HepG2 (cell line): ENCODE data around the gene IQCN. TPM values are rescaled to one million over a fixed set of nuclear protein-coding genes. Genes with fewer than 3 reads are reported as not detected.

Experiments used
- BRCA1 ChIP-seq: sonication (generic); formaldehyde crosslinking; IDR thresholded peaks from 2 replicates; pipeline ENCODE4 v1.4.0; 2020; ENCODE audit warnings: missing genetic modification reagents
- ETV6 ChIP-seq: sonication (generic); formaldehyde crosslinking; conservative IDR thresholded peaks from 2 replicates; pipeline ENCODE4 v1.4.0; 2020; ENCODE audit warnings: missing genetic modification reagents
- ISL2 ChIP-seq: sonication (generic); formaldehyde crosslinking; IDR thresholded peaks from 2 replicates; pipeline ENCODE4 v1.5.0; 2020; ENCODE audit warnings: missing genetic modification reagents
- ISX ChIP-seq: sonication (generic); formaldehyde crosslinking; conservative IDR thresholded peaks from 2 replicates; pipeline ENCODE4 v1.5.0; 2020; ENCODE audit warnings: missing genetic modification reagents
- JUN ChIP-seq: sonication (generic); formaldehyde crosslinking; IDR thresholded peaks from 2 replicates; pipeline ENCODE4 v1.4.0; 2020; ENCODE audit warnings: mild to moderate bottlenecking, missing genetic modification reagents
- MED8 ChIP-seq: sonication (generic); formaldehyde crosslinking; IDR thresholded peaks from 2 replicates; pipeline ENCODE4 v1.8.1; 2023; ENCODE audit warnings: mild to moderate bottlenecking, missing genetic modification reagents; ENCODE audit not compliant: insufficient replicate concordance
- MYC ChIP-seq: sonication (generic); formaldehyde crosslinking; IDR thresholded peaks from 2 replicates; pipeline ENCODE4 v1.9.0; 2021; ENCODE audit warnings: missing genetic modification reagents, borderline replicate concordance
- NFIB ChIP-seq: sonication (generic); formaldehyde crosslinking; IDR thresholded peaks from 2 replicates; pipeline ENCODE4 v1.9.0; 2021; ENCODE audit warnings: missing genetic modification reagents, mild to moderate bottlenecking, borderline replicate concordance
- NFKBIZ ChIP-seq: IDR thresholded peaks from 2 replicates; pipeline ENCODE4 v1.6.1; 2018; ENCODE audit warnings: missing genetic modification reagents, missing compliant biosample characterization
- RELA ChIP-seq: sonication (generic); formaldehyde crosslinking; IDR thresholded peaks from 2 replicates; pipeline ENCODE4 v1.4.0; 2020; ENCODE audit warnings: missing genetic modification reagents
- SSRP1 ChIP-seq: IDR thresholded peaks from 2 replicates; pipeline ENCODE4 v1.6.1; 2016; ENCODE audit warnings: control low read depth
- SYNCRIP ChIP-seq: fragments of 200-400 bp; formaldehyde crosslinking; IDR thresholded peaks from 2 replicates; pipeline ENCODE4 v1.6.1; 2018; ENCODE audit warnings: mild to moderate bottlenecking, low read depth, low read length; ENCODE audit not compliant: insufficient read depth
- THYN1 ChIP-seq: sonication (generic); formaldehyde crosslinking; IDR thresholded peaks from 2 replicates; pipeline ENCODE4 v1.8.1; 2023; ENCODE audit warnings: low read depth, mild to moderate bottlenecking, moderate library complexity, missing genetic modification reagents, borderline replicate concordance
- TMF1 ChIP-seq: sonication (generic); formaldehyde crosslinking; IDR thresholded peaks from 2 replicates; pipeline ENCODE4 v1.8.1; 2022; ENCODE audit warnings: low read depth, missing genetic modification reagents
- ZBTB2 ChIP-seq: sonication (generic); formaldehyde crosslinking; IDR thresholded peaks from 2 replicates; pipeline ENCODE4 v1.8.0; 2022; ENCODE audit warnings: low read depth, missing genetic modification reagents
- ZC3H13 ChIP-seq: sonication (generic); formaldehyde crosslinking; IDR thresholded peaks from 2 replicates; pipeline ENCODE4 v1.8.1; 2023; ENCODE audit warnings: mild to moderate bottlenecking, missing genetic modification reagents, moderate library complexity
- ZNF224 ChIP-seq: sonication (generic); formaldehyde crosslinking; IDR thresholded peaks from 2 replicates; pipeline ENCODE4 v1.5.0; 2020; ENCODE audit warnings: mild to moderate bottlenecking, missing genetic modification reagents
- ZNF232 ChIP-seq: sonication (generic); formaldehyde crosslinking; IDR thresholded peaks from 2 replicates; pipeline ENCODE4 v1.4.0; 2020; ENCODE audit warnings: missing genetic modification reagents, borderline replicate concordance
- ZNF24 ChIP-seq: fragments of 450-650 bp; IDR thresholded peaks from 2 replicates; pipeline ENCODE4 v1.6.1; 2017; ENCODE audit warnings: antibody characterized with exemption, mild to moderate bottlenecking
- ZNF280B ChIP-seq: sonication (generic); formaldehyde crosslinking; IDR thresholded peaks from 2 replicates; pipeline ENCODE4 v1.5.0; 2020; ENCODE audit warnings: missing genetic modification reagents, mild to moderate bottlenecking, borderline replicate concordance
- ZNF343 ChIP-seq: sonication (generic); formaldehyde crosslinking; IDR thresholded peaks from 2 replicates; pipeline ENCODE4 v1.4.0; 2020; ENCODE audit warnings: mild to moderate bottlenecking, missing genetic modification reagents
- ZNF354B ChIP-seq: sonication (generic); formaldehyde crosslinking; IDR thresholded peaks from 2 replicates; pipeline ENCODE4 v1.8.0; 2022; ENCODE audit warnings: mild to moderate bottlenecking, missing genetic modification reagents
- ZNF446 ChIP-seq: sonication (generic); formaldehyde crosslinking; IDR thresholded peaks from 2 replicates; pipeline ENCODE4 v1.5.0; 2020; ENCODE audit warnings: mild to moderate bottlenecking, missing genetic modification reagents
- ZNF451 ChIP-seq: sonication (generic); formaldehyde crosslinking; IDR thresholded peaks from 2 replicates; pipeline ENCODE4 v1.5.0; 2020; ENCODE audit warnings: mild to moderate bottlenecking, missing genetic modification reagents
- ZNF569 ChIP-seq: sonication (generic); formaldehyde crosslinking; IDR thresholded peaks from 2 replicates; pipeline ENCODE4 v1.5.0; 2020; ENCODE audit warnings: mild to moderate bottlenecking, missing genetic modification reagents, moderate library complexity, borderline replicate concordance
- ZNF574 ChIP-seq: sonication (generic); formaldehyde crosslinking; IDR thresholded peaks from 2 replicates; pipeline ENCODE4 v1.4.0; 2020; ENCODE audit warnings: missing genetic modification reagents
- ZNF607 ChIP-seq: sonication (generic); formaldehyde crosslinking; IDR thresholded peaks from 2 replicates; pipeline ENCODE4 v1.5.1; 2020; ENCODE audit warnings: missing genetic modification reagents, mild to moderate bottlenecking, borderline replicate concordance
- ZSCAN29 ChIP-seq: sonication (generic); formaldehyde crosslinking; conservative IDR thresholded peaks from 2 replicates; pipeline ENCODE4 v1.4.0; 2020; ENCODE audit warnings: mild to moderate bottlenecking, missing genetic modification reagents
- polyA plus RNA-seq, 8 experiments: library from polyadenylated mRNA; depleted of rRNA in 3 of 8; stranded (reverse) in 7 of 8; unstranded in 1 of 8; fragments of >200 nt; fragmentation: Illumina TruSeq in 4 of 8; extraction: Trizol in 4 of 8; gene quantifications; 2 replicates each; pipeline versions ENCODE4 v1.2.1 to v1.2.3, GENCODE V29; 2011 to 2016; ENCODE audit warnings: low read depth in 4 of 8, missing spikeins in 1 of 8, mixed read lengths in 1 of 8; ENCODE audit not compliant: insufficient read depth in 1 of 8
- total RNA-seq, 5 experiments: library from RNA; depleted of rRNA; stranded (reverse); fragments of >200 nt; fragmentation: Illumina TruSeq; extraction: Trizol; gene quantifications; 2 replicates each; pipeline ENCODE4 v1.2.3, GENCODE V29; 2016; ENCODE audit warnings: low read depth in 1 of 5

IQCN gene
- total and polyA plus RNA-seq, 2 of the 13 experiments (the other 11 are each of a cell fraction or from before 2014, with no cell fraction given): 0.04 to 0.18 TPM

GRCh38 chr19:18322318-18322758 lies 48.1 kb upstream of the IQCN start (continued):
- TF ChIP-seq ISX (CRISPR knock-in tag) (no peak), ZBTB2 (no peak), JUN (no peak), ZSCAN29 (CRISPR knock-in tag) (no peak), RELA (CRISPR knock-in tag) (no peak), ZNF569 (no peak), ZNF343 (CRISPR knock-in tag) (no peak), ZNF232 (no peak), SYNCRIP (no peak), ZC3H13 (CRISPR knock-in tag) (no peak), TMF1 (CRISPR knock-in tag) (0 out of 2 replicates have a peak, but pooled peaks have one; percentile 3), ZNF24 (no peak), NFIB (CRISPR knock-in tag) (no peak), ZNF446 (CRISPR knock-in tag) (no peak; the same call in 1 of the 2 replicates), MYC (CRISPR knock-in tag) (no peak), MED8 (CRISPR knock-in tag) (no peak), BRCA1 (no peak), ZNF574 (no peak), THYN1 (0 out of 2 replicates have a peak, but pooled peaks have one; percentile 37), ZNF280B (no peak), ETV6 (CRISPR knock-in tag) (no peak), ZNF354B (CRISPR knock-in tag) (no peak), ISL2 (CRISPR knock-in tag) (0 out of 2 replicates have a peak, but pooled peaks have one; percentile 15), ZNF224 (no peak), NFKBIZ (CRISPR knock-in tag) (no peak), ZNF607 (CRISPR knock-in tag) (peak; percentile 62; the same call in 1 of the 2 replicates), ZNF451 (CRISPR knock-in tag) (no peak), SSRP1 (CRISPR knock-in tag) (peak; percentile 46; the same call in 1 of the 2 replicates)
